Activated CD8-positive, alpha-beta memory T cell treated with anti-CD3 and anti-CD28 coated beads for 24 hours (primary cell): ENCODE data around the gene TPD52L1.
"Not testable (repeated sequence)": the region's sequence is repeated elsewhere in the genome, so short reads cannot be mapped to it uniquely, and the experiment has no call there.

ENCODE experiments used
- DNase-seq: peaks from one replicate; pipeline ENCODE4 v3.0.0-alpha.2; 2020

TPD52L1 gene

GRCh38 chr6:125144822-125145221 is 8.8 kb upstream of the TPD52L1 start:
- no peak for DNase-seq

- DNase-seq, result no peak
These were observed 4.1 kb upstream of the TPD52L1 start for GRCh38 chr6:125149256-125150144.

DNA sequence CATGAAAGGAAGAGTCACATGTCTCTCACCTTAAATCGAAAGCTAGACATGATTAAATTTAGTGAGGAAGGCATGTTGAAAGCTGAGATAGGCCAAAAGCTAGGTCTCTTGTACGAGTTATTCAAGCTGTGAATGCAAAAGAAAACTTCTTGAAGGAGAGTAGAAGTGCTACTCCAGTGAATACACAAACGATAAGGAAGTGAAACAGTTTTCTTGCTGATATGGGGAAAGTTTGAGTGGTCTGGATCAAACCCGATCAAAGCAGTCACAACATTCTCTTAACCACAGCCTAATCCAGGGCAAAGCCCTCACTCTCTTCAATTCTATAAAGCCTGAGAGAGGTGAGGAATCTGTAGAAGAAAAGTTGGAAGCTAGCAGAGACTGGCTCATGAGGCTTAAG is 1.9 kb upstream of the TPD52L1 start:
- DNase-seq, result no peak

GRCh38 chr6:125154118-125154760 is 666 bp downstream of the TPD52L1 start:
- no peak for DNase-seq

GRCh38 chr6:125154761-125155135 is 1.2 kb downstream of the TPD52L1 start:
- DNase-seq, result no peak

GRCh38 chr6:125155344-125155743 is 1.8 kb downstream of the TPD52L1 start:
- no peak for DNase-seq

GRCh38 chr6:125156496-125156895 is 2.9 kb downstream of the TPD52L1 start:
- no peak for DNase-seq

GRCh38 chr6:125157280-125157679 is 3.7 kb downstream of the TPD52L1 start:
- DNase-seq, result no peak

DNA sequence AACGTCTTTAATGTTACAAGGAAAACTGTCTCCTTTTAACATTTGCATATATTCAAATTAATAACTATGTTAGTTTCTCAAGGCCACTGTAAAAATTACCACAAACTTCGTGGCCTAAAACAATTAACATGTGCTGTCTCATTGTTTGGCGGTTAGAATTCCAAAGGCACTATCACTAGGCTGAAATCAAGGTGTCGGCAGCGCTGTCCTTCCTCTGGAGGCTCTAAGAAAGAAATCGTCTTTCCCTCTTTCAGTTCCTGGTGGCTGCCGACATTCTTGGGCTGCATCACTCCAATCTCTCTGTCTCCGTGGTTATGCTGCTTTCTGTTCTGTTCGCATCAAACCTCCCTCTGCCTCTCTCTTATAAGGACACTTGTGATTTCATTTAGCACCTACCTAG is 4.2 kb downstream of the TPD52L1 start:
- no peak for DNase-seq

DNA sequence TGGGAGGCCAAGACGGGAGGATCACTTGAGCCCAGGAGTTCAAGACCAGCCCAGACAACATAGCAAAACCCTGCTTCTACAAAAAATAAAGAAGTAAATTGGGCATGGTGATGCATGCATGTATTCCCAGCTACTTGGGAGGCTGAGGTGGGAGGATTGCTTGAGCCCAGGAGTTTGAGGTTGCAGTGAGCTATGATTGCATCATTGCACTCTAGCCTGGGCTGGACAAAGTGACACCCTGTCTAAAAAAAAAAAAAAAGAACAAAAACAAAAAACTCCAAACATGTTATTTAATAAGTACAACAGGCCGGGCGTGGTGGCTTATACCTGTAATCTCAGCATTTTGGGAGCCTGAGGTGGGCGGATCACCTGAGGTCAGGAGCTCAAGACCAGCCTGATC is 9.8 kb downstream of the TPD52L1 start:
- not testable (repeated sequence) for DNase-seq

DNA sequence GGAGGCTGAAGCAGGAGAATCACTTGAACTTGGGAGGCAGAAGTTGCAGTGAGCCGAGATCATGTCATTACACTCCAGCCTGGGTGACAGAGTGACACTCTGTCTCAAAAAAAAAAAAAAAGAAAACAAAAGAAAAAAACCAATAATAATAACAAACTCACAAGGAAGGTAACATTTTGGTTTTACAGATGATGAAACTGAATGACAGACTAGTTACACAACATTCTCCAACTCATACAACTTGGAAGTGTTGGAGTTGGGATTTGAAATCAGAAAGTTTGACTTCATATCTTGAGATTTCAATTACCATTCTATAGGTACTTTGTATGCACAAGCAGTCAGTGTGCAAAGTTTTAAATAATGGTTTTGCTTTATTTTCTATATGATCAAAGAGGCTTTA is 10.2 kb downstream of the TPD52L1 start:
- DNase-seq, result no peak

DNA sequence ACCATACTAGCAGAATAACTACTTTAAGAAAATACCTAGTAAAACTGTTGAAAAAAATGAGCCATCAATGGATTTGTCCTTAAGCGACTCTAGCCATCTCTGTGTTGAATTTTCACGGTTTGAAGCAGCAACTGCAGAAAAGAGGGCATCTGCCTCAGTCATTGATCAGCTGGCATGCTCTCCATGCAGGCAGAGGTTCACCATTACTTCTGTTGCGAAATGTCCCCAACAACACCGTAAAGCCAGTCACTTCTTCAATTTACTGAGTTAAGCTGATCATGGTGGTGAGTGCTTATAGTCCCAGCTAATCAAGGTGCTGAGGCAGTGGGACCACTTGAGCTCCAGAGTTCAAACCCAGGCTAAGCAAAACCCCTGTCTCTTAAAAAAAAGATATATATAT is 11.1 kb downstream of the TPD52L1 start:
- DNase-seq, result no peak

- no peak for DNase-seq
These were observed 11.7 kb downstream of the TPD52L1 start for GRCh38 chr6:125165256-125165655.

DNA sequence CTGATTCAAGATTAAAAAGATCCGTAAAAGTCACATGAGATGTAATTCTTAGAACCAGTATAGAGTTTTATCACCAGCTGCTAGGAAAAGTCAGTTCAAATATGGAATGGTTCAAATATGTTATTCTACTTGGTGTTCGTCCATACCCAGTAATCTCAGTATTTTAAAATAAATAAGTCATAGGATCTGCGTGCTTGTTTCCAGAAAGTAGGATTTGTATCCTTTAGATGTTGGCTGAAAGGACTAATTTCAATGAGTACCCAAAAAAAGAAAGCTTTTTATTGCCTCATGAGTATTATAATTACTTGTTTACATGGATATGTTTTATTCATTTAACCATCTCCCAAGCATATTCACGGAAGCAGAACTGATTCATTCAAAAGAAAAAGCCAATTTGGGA is 12.2 kb downstream of the TPD52L1 start:
- DNase-seq, result no peak

- no peak for DNase-seq
These were observed 13.1 kb downstream of the TPD52L1 start for GRCh38 chr6:125166711-125167110.

DNA sequence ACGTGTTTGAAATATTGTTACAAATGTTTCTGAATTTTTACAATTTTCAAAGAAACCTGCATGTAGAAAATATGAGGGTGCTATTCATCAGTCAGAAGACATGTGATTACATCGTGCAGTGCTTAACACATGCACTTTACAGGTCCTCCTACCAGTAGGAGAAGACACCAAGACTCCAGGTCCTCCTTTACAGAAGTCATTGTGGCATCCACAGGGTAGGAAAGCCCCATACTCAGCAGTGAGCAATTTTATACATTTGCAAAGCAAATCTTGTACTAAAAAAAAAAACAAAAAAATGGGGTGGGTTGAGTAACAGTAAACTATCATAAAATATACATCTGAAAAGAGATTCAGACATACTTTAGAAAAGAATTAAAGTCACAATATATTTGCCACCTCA is 14.0 kb downstream of the TPD52L1 start:
- DNase-seq, result no peak

- DNase-seq, result no peak
These were observed 15.5 kb downstream of the TPD52L1 start for GRCh38 chr6:125169058-125169457.

DNA sequence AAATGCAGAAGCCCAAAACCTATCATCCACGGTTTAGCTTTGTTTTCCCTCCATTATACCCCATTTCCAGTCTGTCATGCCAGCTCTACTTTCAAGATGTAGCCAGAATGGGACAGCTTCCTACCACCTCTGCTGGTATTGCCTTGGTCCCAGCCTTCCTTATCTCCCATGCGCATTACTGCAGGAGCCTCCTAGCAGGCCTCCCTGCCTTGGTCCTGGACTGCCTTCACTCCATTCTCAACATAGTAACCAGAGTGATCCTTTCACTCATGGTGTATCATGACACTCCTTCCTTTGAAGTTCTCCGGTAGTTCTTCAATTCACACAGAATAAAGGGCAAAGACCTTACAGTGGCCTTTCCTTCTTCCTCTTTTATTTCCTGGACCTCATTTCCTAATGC is 15.9 kb downstream of the TPD52L1 start:
- no peak for DNase-seq

DNA sequence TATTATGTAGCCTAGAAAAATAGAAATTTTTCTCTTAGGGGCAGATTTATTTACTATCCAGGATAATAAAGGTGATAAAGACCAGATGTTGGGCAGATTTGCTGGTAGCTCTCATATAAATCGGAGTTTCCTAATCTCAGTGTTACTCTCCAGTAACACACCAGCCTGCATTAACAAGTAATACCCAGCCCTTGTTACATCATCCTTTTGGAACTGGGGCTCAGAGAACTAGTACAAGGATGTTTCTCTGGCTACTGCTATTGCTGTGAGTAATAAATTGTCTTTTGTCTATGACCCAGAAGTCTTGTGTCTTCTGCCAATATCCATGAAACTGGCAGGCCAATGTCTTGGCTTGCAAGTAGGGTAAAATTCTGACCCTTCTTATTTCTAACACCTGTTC is 16.8 kb downstream of the TPD52L1 start:
- DNase-seq, result no peak

DNA sequence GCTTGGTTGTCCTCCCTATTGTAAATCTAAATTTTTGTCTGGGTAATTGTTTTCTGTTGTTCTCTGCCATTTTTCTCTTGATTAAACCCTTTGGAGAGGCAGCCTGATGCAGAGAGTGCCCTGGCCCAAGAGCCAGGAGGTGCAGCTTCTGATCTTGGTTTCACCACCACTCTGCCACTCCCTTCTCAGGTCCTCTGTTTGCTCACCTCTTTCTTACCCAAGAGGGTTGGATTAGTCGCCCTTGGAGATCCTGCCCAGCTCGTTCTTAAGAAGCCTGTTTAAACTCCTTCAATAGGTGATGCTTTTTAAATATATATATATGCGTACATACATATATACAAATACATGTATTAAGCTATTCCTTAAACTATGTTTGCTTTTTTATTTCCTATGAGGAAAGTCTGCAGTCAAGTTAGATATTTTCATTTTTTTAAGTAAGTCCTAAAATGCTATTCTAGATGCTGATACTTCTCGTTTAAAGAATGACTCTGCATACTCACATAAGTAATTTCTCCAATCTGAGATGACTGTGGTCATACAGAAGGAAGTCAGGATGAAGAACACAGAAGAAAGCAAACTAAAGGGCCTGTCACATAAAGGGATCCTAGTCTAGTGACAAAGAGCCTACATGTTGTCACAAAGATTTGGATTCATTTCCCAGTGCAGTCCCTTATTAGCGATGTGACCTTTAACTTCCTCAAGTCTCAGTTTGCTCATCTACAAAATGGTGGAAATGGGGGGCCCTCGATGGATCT is 19.9 kb downstream of the TPD52L1 start:
- no peak for DNase-seq

DNA sequence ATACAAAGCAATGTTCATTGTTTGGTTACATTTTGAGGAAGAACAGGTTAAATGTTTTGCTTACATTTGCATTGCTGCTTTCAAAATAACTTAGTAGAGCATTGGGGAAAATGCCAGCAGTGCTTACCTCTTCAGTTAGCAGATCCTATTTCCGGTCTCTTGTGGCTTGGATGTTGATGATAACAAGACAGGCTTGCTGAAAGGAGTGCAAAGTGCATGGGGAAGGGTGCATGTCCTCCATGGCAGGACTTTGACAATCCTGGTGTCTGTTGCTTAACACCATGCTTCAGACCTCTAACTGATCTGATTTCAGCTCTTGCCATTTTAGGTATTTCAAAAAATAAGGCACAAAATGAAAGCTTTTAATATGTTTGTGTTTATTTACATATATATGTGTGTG is 21.1 kb downstream of the TPD52L1 start:
- no peak for DNase-seq

DNA sequence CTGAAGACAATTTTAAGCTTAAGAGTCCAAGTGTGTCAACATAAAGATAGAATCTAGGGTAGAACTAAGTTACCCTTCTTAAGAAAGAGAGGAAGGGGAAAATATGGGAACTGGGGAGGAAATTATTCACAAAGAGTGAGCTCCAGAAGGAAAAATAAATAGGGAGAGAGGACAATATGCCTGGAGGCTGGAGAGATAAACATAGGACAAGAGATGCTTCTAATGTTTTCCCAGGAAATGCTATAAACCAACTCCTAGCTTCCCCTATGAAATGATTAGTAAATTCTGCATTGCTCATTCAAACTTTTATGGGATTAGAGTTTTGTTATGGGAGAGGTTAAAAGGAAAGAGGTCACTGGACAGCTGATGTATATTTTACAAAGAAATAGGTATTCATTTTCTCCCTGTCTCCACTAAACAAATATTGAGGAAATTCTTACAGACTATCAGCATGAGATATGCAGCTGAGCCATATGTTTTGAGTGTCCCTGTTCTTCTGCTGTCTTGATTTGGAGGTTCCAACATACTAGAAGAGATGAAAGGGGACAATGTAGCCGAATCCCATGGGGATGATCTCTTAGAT is 22.0 kb downstream of the TPD52L1 start:
- DNase-seq, result no peak

DNA sequence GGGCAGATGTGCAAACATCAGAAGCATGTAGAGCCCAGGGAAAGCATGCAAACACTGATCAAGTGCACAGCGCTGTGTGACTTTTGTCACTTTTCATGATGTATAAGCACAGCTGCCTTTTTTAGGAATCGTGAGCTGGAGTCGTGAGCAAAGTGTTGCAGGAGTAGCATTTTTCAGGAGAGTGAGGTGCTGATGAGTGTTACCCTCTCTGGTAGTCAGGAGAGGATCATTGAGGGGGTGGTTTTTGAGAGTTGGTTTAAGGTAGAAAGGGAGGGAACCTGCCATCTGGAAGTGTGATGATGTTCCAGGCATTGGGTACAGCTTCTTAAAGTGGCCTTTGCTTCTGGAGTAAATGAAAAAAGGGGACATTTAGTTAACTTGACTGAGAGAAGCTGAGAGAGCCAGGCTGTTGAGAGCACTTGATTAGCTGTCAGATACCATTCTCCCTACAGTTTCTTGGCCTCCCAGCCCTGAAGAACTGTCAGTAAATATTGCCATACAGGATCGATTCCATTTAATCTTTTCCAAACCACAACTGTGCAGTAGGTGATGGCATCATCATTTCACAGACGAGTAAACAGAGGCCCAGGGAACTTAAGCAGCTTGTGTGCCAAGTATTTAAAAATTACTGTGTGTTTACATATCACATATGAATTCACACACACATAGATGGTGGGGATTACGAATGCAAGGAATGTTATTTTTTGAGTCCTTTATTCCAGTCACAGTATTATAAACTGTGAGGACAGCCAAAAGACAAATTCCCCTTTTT is 28.9 kb downstream of the TPD52L1 start:
- DNase-seq, result no peak
